HG02973 (cell line): ENCODE measurements around the gene SAMD11.

ENCODE experiments used
- ATAC-seq: cut with Tn5 transposase; IDR thresholded peaks from one replicate; pipeline ENCODE4 v1.9.1; 2021; ENCODE audit warnings: moderate library complexity; ENCODE audit not compliant: unreplicated experiment

SAMD11 gene

DNA sequence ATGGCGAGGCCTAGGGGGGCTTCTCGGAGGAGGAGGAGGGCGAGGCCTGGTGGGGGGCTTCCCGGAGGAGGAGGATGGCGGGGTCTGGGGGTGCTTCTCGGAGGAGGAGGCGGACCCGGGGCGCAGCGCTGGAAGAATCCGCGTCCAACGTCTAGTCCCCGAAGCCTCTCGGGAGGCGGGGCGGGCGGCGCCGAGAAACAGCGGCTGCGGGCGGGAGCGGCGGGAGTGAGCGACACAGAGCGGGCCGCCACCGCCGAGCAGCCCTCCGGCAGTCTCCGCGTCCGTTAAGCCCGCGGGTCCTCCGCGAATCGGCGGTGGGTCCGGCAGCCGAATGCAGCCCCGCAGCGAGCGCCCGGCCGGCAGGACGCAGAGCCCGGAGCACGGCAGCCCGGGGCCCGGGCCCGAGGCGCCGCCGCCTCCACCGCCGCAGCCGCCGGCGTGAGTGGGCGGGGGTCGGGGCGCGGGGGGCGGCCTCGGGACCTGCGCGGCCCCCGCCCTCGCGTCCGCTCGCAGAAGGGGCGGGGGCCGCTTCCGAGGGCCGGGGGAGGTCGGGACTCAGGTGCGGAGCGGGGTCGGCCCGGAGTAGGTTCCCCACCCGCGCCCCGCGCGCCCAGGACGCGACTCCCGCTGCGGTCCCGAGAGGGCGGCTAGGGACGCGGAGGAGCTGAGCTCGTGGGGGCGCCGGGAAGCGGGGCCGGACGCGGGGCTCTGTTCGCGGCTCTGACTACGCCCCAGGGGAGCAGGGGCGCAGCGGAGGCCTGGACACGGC, 36.8 kb downstream of the SAMD11 start, which contains the start of gene KLHL17:
Gene KLHL17 (plus strand): TSS at position 222 of the 769 bp plus-strand sequence. CDS start 110 bp downstream, at position 332.
- ATAC-seq = no peak

- no peak for ATAC-seq
These were observed 37.5 kb downstream of the SAMD11 start for GRCh38 chr1:961132-961669.

DNA sequence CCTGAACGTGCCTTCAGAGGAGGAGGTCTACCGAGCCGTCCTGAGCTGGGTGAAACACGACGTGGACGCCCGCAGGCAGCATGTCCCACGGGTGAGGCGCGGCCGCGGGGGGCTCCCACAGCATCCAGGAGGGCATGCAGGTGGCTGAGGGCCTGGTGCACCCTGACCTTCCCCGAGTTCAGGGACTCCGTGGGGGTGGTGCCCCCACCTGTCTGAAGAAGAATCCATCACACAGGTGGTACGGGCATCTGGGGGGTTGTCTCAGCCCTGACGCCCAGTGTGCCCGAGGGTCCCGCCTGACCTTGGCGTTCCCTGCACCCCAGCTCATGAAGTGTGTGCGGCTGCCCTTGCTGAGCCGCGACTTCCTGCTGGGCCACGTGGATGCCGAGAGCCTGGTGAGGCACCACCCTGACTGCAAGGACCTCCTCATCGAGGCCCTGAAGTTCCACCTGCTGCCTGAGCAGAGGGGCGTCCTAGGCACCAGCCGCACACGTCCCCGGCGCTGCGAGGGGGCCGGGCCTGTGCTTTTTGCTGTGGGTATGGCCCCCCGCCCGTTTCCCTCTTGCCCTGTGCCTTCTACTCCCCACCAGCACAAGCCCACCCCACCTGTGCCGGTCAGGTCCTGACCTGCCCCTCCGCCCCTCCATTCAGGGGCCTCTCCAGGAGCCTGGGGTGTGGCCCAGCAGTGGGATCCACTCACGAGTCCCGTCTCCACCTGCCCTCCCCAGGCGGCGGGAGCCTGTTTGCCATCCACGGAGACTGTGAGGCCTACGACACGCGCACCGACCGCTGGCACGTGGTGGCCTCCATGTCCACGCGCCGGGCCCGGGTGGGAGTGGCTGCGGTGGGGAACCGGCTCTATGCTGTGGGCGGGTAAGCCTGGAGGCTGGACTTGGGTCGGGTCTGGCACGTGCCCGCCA, 38.9 kb downstream of the SAMD11 start:
- no peak for ATAC-seq

DNA sequence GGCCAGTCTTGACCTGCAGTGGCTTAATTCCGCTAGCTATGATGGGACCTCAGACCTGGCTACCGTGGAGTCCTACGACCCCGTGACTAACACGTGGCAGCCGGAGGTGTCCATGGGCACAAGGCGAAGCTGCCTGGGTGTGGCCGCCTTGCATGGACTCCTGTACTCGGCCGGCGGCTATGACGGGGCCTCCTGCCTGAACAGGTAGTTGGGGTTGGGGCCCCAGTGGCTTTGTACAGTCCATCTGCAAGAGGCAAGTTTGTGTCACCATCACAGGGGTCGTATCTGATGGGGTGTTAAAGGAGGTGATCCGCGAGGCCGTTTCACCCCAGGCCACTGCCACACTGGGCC, 39.6 kb downstream of the SAMD11 start:
- ATAC-seq = no peak

- no peak for ATAC-seq
These were observed 40.2 kb downstream of the SAMD11 start for GRCh38 chr1:963746-964525.

DNA sequence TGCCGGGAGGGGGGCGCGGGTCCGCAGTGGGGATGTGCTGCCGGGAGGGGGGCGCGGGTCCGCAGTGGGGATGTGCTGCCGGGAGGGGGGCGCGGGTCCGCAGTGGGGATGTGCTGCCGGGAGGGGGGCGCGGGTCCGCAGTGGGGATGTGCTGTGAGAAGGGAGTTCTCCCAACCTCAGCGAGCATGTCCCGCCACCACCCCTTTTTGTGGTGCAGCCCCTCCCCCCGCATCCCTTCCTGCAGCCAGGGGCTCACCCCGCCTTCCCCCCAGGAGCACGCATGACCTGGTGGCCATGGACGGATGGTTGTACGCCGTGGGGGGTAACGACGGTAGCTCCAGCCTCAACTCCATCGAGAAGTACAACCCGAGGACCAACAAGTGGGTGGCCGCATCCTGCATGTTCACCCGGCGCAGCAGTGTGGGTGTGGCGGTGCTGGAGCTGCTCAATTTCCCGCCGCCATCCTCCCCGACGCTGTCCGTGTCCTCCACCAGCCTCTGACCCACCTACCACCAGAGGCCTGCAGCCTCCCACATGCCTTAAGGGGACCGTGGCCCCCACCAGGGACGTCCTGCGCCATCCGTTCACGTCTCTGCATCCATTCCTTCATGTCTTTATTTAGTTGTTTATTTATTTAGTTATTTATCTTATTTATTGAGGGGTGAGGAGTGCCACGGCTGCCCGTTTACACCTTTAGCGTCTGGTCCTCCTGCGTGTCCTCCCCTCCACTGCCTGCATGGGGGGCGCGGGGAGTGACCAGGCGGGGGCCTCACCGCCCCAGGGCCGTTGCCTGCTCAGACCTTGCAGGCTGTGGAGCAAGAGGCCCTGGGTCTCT, 41.2 kb downstream of the SAMD11 start:
- no peak for ATAC-seq

DNA sequence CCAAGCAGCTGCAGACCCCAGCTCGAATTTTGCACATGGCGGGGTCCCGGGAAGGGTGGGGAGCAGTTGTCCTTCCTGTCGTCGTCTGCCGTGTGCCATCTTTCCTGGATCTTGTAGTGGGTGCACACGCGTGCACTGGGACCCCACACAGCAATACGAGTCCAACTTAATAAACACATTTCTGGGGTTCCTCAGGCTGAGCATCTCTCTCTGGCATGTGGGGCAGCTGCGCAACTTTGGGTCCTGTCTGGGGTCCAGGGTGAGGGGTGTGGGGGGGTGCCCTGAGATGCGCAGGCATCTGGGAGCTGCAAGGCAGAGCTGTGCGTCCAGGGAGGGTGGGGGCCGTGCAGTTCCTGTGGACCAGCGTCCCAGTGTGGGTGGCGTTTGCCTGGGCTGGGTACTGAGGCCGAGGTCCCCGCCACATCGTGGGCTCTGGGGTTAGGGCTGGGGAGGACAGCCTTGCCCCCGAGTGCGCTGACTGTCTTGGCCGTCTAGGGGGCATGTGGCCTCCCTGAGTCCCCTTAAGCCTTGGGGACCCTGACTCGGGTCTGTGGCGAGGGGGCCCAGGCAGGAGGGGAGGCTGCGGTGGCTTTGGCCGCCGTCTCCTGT, 41.9 kb downstream of the SAMD11 start:
- no peak for ATAC-seq

DNA sequence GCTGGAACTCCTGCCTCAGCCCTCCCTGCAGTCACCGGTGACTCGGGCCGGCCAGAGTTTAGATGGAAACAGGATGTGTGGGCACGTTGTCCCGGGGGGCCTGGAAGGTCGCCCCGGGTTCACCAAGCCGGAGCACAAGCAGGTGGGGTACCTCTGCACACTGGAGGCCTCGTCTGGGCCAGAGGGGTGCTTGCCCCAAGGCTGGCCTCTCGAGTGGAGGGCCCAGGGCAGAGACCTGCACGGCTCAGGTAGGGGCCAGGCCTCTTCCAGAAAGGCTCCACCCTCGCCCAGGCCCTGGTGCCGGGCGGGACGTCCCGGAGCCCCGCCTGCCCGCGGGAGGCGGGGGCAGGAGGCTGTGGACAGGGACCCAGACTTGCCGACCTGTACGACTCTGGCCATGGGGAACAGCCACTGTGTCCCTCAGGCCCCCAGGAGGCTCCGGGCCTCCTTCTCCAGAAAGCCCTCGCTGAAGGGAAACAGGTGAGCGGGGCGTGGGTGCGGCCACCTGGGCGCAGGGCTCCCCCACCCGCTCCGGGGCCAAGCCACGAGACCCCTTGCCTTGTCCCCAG, 42.5 kb downstream of the SAMD11 start, which contains the start of gene PLEKHN1:
Gene PLEKHN1 (plus strand): TSS at position 348 of the 569 bp plus-strand sequence. CDS start 50 bp downstream, at position 398.
- no peak for ATAC-seq

- ATAC-seq = peak; percentile 44
These were observed 43.1 kb downstream of the SAMD11 start for GRCh38 chr1:966704-967300.

- ATAC-seq = no peak
These were observed 44.0 kb downstream of the SAMD11 start for GRCh38 chr1:967466-968343.

- no peak for ATAC-seq
These were observed 45.6 kb downstream of the SAMD11 start for GRCh38 chr1:969260-969855.

DNA sequence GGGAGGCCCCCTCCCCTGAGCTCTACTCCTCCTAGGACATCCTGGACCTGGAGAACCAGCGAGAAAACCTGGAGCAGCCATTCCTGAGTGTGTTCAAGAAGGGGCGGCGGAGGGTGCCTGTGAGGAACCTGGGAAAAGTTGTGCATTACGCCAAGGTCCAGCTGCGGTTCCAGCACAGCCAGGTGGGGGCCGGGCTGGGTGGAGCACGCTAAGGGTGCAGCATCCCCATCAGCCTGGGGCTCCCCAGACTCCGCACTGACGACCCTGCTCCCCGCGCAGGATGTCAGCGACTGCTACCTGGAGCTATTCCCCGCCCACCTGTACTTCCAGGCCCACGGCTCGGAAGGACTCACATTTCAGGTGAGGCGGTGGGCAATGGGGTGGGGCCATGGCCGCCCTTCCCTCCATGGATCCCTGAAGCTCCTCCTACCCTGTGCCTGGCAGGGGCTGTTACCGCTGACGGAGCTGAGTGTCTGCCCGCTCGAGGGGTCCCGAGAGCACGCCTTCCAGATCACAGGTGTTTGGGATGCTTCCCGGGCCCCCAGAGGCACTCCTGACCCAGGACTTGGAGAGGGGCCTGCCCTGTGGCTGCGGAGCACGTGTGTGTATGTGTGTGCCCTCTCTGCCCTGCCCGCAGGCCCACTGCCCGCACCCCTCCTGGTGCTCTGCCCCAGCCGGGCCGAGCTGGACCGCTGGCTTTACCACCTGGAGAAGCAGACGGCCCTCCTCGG, 46.7 kb downstream of the SAMD11 start:
- ATAC-seq = no peak

GRCh38 chr1:970973-971730, 47.4 kb downstream of the SAMD11 start:
- no peak for ATAC-seq

DNA sequence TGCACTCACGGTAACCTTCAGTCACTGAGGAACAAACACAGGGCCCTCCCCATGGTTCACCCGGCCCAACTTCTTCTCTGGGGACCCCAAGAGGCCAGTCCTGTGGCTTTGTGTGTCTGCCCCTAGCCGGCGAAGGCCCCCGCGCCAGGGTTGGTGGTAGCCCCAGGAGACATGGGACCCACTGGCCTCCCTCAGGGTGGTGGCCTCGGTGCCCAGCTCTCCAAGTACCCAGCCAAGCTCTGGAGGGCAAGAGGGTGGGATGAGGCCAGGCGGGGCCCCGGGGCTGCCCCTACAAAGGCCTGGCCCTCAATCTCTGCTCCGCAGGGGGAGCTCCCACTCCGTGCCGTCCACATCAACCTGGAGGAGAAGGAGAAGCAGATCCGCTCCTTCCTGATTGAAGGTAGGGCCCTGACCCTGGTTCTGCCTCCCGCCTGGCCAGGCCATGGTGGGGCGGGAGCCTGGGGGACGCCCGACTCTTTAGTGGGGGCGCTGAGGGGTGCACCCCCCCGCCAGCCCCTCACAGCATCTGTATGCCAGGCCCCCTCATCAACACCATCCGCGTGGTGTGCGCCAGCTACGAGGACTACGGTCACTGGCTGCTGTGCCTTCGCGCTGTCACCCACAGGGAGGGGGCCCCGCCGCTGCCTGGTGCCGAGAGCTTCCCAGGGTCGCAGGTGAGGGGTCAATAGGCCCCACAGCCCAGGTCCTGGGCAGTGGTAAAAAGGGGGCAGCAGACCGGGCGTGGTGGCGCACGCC, 48.2 kb downstream of the SAMD11 start:
- no peak for ATAC-seq

DNA sequence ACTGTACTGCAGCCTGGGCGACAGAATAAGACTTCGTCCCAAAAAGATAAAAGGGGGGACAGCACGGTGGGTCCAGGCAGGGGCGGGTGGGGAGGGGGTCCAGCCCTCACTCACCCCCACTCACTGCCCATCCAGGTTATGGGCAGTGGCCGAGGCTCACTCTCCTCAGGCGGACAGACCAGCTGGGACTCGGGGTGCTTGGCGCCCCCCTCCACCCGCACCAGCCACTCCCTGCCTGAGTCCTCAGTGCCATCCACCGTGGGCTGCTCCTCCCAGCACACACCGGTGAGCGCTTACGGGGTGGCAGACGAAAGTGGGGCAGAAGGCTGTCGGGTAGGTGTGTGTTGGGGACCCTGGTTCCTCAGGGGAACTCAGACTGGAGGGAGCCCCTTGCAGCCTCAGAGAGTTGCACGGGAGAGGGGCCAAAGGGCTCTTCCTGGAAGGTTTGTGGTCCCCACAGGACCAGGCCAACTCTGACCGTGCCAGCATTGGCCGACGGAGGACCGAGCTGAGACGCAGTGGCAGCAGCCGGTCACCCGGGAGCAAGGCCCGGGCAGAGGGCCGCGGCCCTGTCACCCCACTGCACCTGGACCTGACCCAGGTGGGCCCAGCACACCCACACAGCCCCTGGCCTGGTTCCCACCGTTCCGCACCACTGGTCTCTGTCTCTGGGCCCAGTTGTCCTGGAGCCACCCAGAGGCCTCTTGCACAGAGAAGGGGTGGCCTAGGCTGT, 49.2 kb downstream of the SAMD11 start:
- ATAC-seq = no peak
